Endometrium (tissue), 2 donors: ENCODE results near the gene RAX2.
A peak's percentile ranks its signal among the peaks of the same experiment; 100 is the strongest.
"Not testable (repeated sequence)": the region's sequence is repeated elsewhere in the genome, so short reads cannot be mapped to it uniquely, and the experiment has no call there.

Source experiments
- FAIRE-seq: peaks from 2 replicates; lab custom pipeline; 2012; peaks lifted over from hg19 to GRCh38; lab: Jason Lieb, UNC
- donor health status: control.
- donor health status: control.

The RAX2 gene

DNA sequence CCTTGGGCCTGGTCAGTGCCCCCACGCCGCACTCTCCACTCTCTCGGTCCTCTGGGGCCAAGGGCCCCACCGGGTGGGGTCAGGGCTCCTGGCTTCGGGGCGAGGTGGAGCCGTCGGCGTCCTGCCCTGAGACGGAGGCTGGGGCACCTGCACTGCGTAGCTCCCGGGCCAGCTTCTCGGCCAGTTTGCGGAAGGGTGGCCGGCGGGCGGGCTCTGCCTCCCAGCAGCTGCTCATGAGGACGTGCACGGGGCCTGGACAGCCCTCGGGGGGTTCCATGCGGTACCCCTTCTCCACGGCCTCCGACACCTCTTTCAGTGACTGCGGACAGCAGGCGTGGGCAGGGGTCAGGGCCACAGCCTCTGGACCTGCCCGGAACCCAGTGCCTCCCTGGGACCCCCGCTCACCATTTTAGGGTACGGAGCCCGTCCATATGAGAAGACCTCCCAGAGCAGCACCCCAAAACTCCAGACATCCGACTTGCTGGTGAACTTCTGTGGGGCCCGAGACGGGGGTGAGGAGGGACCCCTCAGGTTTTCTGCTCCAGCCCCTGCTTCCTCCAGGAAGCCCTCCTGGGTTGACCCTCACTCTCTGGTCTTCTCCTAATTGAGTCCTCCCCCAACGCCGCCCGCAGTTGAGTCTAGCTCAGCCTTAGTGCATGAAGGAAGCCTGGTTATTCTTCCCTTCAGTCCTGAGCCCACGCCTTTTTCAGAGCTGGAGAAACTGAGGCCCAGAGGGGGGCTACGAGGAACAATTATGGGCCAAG lies 6.3 kb upstream of the RAX2 start:
- FAIRE-seq, result no peak

DNA sequence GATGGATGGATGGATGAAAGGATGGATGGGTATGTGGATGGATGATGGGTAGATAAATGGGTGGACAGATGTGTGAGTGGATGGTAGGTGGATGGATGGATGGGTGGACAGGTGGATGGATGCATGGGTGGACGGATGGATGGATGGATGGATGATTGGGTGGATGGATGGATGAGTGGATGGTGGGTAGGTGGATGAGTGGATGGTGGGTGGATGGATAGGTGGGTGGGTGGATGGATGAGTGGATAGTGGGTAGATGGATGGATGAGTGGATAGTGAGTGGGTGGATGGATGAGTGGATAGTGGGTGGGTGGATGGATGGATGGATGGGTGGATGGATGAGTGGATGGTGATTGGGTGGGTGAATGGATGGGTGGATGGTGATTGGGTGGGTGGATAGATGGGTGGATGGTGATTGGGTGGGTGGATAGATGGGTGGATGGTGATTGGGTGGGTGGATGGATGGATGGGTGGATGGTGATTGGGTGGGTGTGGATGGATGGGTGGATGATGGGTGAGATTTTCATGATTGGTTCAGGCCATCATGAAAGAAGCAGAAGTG lies 4.5 kb upstream of the RAX2 start:
- no peak for FAIRE-seq

DNA sequence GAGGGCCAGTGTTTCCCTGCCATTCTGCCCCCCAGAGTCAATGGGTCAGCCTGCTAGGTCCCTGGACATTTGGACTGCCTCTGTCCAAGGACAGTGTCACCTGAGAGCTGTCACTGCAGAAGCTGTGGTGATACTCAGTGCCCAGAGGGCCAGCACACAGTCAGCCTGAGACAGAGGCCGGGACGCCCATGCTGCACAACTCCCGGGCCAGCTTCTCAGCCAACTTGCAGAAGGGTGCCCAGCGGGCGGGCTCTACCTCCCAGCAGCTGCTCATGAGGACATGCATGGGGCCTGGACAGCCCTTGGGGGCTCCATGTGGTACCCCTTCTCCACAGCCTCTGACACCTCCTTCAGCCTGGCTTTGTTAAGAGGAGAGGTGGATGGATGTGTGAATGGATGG lies 3.8 kb upstream of the RAX2 start:
- no peak for FAIRE-seq

DNA sequence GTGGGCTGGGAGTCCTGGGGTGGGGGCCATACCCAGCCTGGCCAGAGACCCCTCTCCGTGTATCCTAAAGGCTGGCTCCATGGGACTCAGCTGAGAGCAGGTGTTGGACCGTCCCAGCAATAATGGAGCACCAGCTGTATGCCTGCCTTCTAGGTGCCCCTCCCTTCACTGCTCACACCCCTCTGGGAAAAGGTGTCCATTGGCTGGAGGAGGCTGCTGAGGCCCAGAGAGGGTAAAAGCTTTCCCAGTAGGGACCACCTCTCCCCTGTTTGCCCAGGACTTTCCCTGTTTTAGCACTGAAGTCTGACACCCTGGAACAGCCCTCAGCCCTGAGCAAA lies 3.3 kb upstream of the RAX2 start:
- FAIRE-seq, result no peak

DNA sequence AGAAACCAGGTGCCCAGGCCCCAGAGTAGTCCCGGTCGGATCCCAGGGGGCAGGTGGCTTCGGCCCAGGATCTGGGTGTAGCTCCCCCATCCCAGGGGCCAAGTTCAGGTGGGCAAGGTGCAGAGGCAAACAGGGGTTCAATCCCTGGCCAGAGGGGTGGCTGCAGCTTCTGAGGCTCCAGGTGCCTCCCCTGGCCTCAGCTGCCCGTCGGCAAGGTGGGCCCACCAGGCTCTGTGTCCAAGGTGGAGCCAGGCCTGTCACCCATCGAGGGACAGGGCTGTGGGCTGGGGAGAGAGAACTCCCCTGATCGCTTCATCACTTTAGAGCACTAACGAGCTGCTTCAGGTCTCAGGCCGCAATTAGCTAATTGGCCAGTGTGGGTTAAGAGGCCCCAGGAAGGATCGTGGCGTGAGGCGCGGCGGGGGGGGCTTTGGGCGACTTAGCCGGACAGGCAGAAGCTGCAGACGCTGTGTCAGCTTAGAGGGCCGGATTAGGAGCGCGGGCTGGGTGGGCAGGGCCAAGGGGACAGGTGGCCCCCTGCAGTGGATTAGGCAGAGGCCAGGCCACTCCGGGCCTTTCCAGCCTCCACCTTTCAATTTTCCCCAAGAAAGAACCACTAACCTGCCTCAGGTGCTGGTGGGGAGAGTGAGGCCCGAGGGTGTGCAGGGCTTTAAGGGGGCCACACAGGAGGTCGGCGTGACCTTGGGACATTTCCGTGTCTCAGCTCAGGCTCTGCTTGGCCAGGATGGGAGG lies 2.8 kb upstream of the RAX2 start:
- no peak for FAIRE-seq

DNA sequence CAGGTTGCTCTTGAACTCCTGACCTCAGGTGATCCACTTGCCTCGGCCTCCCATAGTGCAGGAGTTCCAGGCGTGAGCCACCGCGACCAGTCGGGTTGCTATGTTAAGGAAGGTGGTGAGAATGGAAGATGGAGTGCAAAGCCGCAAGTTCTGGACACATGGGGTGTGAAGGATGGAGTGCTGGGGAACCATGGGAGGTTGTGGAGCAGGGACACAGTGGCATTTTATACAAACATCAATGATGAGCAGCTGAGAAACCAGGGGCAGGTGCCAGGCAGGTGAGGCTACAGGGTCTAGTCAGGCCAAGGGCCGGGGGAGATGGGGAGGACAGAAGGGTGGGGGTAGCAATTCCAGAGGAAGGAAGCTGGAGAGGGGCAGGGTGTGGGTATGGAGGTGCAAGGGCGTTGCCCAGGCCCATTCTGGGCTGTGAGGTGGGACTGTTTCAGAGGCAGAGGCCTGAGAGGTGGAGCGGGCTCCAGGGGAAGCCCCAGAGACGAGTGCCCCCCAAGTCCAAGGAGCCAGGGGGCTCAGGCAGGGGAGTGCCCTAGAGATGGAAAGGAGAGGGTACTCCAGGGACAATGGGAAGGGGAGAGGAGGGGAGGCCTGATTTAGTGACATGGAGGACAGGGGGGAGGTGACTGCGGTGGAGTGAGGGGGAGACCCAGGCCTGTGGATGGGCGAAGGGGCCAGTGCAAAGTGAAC lies 1.9 kb upstream of the RAX2 start:
- no peak for FAIRE-seq

DNA sequence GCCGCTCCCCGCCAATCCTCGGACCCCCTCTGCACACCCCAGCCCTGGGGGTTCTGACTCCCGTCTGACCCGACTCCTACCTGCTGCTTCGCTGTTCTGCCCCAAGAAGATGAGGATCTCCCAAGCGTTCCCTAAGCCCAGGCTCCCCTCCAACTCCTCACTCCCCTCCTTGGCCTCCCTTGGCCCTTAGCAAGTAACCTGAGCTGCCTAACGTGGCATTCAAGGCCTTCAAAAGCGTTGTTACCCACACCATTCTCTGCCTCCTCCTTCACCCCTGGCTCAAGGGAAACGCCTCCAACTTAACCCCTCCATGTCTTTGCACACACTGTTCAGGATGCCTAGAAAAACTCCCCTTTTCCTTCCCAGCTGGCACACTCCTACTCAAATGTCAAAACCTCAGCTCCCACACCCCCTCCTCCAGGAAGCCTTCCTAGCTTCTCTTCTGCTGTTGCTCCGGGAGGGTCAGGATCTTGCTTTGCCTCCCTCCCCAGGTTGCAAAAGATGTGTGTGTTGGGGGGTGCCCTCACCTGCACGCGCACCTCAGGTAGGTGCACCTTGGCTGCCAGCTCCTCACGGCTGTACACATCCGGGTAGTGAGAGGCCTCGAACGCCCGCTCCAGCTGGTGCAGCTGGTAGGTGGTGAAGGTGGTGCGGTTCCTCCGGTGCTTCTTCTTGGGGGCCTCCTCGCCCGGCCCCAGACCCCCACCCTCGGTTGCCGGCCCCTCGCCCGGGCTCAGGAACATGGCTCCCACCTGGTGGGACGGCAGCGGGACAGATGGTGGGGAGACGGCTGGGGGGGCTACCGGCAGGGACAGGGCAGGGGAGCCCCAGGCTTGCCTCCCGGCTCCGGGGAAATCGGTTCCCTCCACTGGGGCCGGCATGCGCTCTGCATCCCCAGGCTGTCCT lies 775 bp downstream of the RAX2 start:
- no peak for FAIRE-seq

DNA sequence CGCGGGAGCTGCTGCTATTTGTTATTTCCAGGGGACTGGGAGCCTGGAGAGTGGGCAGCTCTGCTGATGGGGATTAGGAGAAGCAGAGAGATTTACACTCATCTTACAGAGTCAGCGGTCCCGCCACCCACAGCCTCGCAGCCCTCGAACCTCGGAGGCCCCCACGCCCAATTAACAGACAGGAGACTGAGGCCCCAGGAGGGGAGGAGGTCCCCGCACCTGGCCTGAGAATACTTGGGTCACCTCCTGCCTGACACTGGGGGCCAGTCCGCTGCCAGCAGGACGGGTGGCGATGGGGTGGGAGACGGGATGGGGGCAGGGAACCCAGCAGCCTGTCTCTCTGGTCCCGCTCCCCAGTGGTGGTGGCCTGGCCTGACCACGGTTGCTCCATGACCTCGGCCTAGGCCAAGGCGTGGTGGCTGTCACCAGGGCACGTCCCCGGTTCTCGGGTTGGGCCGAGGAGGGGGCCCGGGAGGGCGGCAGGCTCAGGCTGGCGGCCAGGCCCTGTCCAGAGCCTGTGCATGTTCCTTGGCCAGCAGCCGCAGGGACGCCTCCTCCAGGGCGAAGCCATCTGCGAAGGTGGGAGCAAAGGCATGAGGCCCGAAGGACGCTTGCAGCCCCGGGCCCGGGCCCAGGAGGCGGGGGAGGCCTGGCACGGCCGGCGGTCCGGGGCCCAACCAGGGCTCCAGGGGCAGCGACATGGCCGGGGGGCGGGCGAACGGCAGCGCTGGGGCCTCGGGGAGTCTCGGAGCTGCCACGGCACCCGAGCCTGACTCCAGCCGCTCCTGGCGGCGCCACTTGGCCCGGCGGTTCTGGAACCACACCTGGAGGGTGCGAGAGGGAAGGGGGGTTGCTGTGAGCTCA lies 1.7 kb downstream of the RAX2 start:
- no peak for FAIRE-seq

DNA sequence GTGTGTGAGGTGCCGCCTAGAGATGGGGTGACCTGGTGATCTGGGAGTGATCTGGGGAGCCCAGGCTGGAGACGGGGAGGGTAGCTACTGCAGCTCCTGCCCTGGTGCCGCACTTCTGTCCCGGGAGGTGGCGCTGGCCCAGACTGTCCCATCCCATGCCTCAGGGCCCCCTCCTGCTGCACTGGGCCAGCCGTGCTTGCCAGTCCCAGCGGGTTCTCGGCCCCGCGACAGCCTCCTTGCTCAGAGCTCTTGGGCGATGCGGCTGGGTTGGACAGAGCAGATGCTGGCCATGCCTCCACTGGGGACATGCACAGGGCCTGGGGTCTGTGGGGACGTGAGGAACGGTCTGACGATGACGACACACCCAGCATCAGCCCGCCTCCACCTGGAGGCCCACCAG lies 2.5 kb downstream of the RAX2 start:
- no peak for FAIRE-seq

DNA sequence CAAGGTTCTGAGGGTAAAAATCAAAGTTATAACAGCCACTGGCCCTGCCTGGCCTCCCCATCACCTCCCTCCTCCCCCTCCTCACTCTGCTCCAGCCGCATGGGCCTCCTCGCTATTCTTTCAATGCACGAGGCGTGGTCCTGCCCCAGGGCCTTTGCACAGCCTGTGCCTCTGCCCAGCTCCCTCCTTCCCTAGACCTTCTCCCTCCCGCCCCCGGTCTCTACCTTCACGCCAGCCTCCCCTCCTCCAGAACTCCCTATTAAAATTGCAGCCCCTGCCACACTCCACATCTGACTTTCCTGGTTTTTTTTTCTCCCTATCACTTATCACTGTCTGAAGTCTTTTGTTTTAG lies 3.3 kb downstream of the RAX2 start:
- FAIRE-seq, result no peak

DNA sequence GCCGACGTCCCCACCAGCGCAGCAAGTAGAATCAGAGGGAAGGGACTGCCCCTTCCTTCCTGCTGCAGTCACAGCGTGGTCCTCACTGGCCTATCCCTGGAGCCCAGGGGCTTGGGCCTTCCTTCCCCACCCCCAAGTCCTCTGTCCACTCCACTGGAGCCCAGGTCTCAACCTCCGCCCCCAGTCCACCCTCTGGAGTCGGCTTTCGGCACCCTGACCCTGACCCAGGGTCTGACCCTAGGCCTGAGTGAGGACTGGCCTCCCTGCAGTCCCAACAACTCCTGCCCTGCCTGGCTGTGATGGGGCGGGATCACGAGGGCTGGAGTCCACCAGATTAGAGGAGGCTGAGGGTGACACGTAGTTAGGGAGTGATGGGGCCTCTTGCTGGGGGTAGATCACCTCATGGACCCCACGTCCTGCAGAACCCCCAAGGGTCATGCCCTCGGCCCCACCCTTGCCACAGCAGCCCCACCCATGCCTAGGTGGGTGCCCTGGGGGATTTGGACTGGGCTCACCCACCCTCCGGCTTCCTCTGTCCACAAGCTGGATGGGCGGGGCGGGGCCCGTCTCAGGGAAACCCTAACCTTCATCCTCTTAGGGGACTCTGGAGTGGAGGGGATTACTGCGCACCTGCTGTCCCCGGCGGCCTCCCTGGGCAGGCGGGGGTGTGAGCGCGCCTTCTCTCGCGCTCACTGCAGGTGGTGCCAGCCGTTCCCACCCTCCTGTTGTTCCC lies 3.8 kb downstream of the RAX2 start:
- FAIRE-seq, result no peak

DNA sequence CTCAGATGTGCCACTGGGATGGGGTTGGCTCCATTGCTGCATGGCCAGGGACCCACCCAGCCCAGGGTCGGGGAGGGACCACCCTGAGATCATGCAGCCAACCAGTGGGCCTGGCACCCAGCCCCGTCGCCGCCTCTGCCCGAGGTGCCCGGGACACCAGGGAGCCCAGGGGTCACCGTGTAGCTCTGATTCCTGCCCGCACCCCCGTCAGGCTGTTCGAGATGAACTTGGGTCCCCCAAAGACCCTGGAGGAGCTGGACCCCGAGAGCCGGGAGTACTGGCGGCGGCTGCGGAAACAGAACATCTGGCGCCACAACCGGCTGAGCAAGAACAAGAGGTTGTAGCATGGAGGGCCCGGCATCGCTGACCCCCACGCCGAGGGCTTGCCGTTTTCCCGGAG lies 5.0 kb downstream of the RAX2 start:
- FAIRE-seq, result no peak

DNA sequence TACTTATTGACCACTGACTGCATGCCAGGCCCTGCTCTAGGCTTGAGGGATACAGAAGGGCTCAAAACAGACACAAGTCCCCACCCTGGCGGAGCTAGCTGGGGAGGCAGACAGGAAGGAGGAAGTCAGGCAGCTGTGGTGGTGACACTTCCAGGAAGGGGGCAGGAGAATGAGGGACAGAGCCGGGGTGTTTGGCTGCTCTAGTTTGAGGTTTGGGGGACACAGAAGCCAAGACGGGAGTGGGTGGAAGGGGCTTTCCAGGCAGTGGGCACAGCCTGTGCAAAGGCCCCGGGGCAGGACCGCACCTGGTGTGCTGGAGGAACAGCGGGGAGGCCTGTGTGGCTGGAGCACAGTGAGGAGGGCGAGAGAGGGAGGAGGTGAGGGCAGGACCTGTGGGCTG lies 5.5 kb downstream of the RAX2 start:
- FAIRE-seq, result no peak

DNA sequence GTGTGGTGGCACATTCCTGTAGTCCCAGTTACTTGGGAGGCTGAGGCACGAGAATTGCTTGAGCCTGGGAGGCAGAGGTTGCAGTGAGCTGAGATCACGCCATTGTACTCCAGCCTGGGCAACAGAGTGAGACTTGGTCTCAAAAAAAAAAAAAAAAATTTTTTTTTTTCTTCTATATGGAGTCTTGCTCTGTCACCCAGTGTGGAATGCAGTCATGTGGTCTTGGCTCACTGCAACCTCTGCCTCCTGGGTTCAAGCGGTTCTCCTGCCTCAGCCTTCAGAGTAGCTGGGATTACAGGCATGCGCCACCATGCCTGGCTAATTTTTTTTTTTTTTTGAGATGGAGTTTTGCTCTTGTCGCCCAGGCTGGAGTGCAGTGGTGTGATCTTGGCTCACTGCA lies 6.3 kb downstream of the RAX2 start:
- not testable (repeated sequence) for FAIRE-seq

DNA sequence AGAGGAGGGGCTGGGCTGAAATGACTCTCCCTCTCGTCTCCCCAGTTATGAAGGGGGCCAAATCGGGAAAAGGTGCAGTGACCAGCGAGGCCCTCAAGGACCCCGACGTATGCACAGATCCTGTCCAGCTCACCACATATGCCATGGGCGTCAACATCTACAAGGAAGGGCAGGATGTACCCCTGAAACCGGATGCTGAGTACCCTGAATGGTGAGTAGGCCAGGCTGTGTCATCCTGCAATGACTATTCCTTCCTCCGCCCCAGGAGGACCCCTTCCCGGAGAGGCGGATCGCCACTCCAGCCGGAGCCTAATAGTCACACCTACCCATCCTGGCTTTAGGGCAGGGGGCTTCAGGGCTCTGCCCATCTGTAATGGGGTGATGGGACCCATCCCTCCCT lies 6.9 kb downstream of the RAX2 start:
- FAIRE-seq, result no peak

DNA sequence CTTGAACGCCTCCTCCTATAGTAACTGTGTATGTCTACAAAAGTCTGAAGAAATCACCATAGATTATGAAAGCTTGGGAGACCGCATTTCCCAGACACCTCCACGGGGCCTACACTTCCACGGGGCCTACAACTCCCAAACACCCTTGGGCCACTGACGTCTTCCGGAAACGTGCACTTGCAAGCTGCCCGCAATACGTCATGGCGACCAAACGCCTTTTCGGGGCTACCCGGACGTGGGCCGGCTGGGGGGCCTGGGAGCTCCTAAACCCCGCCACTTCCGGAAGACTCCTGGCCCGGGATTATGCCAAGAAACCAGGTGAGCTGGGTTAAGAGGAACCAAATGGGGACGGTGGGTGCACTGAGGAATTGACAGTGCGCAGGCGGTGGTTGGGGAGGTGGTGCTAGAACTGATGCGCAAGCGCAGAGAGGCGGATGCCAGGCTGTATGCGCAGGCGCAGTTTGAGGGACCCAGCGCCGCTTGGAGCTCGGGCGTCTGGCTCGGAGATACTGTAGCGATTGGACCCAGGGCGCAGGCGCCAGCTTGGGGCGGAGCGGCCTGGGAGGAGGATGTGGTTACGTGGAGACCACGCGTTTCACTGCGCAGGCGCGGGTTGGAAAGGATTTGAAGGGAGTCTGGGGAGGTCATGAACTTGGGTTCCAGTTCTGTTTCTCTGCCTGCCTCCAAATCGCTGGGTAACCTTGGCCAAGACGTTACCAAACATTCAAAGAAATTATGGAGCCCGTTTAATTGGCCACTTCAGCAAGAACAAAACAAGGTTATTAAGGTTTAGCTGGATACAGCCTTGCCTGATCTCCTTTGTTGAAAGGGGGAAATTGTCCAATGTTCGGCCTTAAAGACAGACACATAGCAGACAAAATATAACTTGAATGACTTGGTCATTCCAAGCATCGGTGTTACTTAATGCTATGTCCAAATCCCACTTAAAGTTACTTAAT lies 9.2 kb downstream of the RAX2 start, which contains the start of gene MRPL54:
TSS of gene MRPL54 (plus strand) at position 182 of the 959 bp plus-strand sequence. CDS start at position 201, 19 bp downstream.
- peak; percentile 73 for FAIRE-seq

DNA sequence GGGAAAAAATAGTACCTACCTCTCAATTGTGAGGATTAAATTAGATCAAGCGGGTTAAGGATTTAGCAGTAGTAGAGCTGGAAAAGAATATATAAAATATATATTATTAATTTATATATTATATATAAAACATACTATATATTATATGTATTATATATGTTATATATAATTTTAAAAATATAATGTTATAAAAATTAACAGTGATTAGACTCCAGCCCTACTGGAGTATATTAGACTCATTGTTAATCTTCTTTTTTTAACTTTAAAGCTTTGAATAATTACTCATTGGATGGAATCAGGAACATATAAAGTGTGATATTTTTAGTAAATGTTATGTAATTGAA lies 9.9 kb downstream of the RAX2 start:
- FAIRE-seq, result no peak

DNA sequence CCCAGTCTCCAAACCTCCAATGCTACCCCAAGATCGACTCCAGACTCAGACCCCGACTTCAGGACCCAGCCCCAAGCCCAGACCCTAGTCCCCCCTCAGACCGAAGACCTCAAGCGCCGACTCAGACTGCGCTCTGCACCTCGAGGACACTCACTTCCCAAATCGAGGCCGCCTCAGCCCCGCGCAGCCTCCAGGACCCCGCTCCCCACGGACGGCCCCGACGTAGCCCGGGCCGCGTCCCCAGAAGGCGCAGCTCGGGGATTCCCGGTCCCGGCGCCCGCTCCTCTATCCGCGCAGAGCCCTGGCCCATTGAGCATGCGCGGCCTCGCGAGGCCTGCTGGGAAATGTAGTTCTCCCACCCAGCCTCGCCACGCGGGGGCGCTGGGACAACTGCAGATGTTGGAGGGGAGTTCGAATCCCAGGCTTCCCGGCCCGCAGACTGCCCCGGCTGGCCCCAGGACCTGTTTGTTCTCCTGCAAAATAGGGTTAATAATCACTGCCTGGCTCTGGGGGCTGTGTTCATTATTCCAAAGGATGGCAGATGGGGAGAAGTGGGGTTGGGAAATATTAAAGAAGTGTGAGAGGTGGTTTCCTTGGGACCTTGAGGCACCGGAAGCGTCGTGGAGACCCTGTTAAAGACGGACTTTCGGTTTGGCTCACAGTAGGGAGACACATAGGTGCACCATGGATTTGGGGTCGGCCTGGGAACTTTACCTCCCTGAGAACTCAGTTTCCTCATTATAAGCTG lies 10.5 kb downstream of the RAX2 start, which contains the start of gene APBA3:
TSS of gene APBA3 (minus strand) at position 311 of the 748 bp plus-strand sequence. CDS start 1,428 bp downstream, outside the sequence.
- FAIRE-seq, result no peak
